K562 (cell line): Measurements from ENCODE around the gene GOSR1.

Experiments
- EP300 ChIP-seq: IDR thresholded peaks from 2 replicates; pipeline ENCODE4 v1.6.1; 2012; ENCODE audit warnings: low read length, improper control_type of control experiment
- ETS2 ChIP-seq: IDR thresholded peaks from 2 replicates; pipeline ENCODE4 v1.6.1; 2016; ENCODE audit warnings: borderline replicate concordance, missing genetic modification characterization, mild to moderate bottlenecking, moderate library complexity, missing compliant biosample characterization; ENCODE audit not compliant: poor library complexity, severe bottlenecking
- HDAC1 ChIP-seq, 2 experiments: fragments of 450-650 bp; IDR thresholded peaks; 2 replicates each; pipeline ENCODE4 v1.6.1; 2016 to 2017; ENCODE audit warnings: inconsistent platforms in 1 of 2, mild to moderate bottlenecking in 1 of 2, moderate library complexity in 1 of 2
- POU5F1 ChIP-seq: fragments of 150-350 bp; IDR thresholded peaks from 2 replicates; pipeline ENCODE4 v1.6.1; 2014; ENCODE audit warnings: borderline replicate concordance, low read length, low read depth, mild to moderate bottlenecking; ENCODE audit not compliant: partially characterized antibody
- TF ChIP-seq, protein P1 (sequence below), 3 experiments: IDR thresholded peaks in 2 of 3; conservative IDR thresholded peaks in 1 of 3; 2 replicates each; pipeline ENCODE4 v1.5.1; 2011 to 2012; ENCODE audit warnings: low read length in 3 of 3, mild to moderate bottlenecking in 3 of 3, control low read depth in 2 of 3, improper control_type of control experiment in 1 of 3, inconsistent platforms in 1 of 3, low read depth in 1 of 3, mixed read lengths in 1 of 3, moderate library complexity in 1 of 3; ENCODE audit not compliant: insufficient read depth in 2 of 3
- TF ChIP-seq, protein P2 (sequence below): fragments of 450-650 bp; IDR thresholded peaks from 2 replicates; pipeline ENCODE4 v1.6.1; 2016; ENCODE audit warnings: antibody characterized with exemption
- TF ChIP-seq, protein P3 (sequence below), 2 experiments: fragments of 450-650 bp; formaldehyde crosslinking in 1 of 2; IDR thresholded peaks; 2 replicates each; pipeline versions ENCODE4 v1.4.0 to v1.6.1; 2014 to 2020; ENCODE audit warnings: mild to moderate bottlenecking in 2 of 2, borderline replicate concordance in 1 of 2, low read depth in 1 of 2

DNA sequence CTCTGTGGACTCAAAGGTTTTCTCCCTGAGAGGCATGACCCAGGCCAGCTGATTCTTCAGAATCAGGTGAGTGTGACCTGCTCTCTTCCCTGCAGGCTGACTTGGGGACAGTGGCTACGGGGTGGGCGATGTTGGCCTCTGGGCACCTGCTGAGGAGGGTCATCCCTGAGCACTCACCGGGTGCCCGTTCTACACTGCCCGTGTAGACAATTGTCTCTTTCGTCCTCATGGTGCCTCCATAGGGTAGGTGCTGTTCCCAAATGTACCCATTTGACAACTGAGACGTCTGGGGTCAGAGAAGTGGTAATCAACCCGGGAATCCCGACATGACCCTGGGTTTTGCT lies 74.8 kb downstream of the GOSR1 start:
- no peak for TF ChIP-seq EP300
- TF ChIP-seq, protein P1, sequence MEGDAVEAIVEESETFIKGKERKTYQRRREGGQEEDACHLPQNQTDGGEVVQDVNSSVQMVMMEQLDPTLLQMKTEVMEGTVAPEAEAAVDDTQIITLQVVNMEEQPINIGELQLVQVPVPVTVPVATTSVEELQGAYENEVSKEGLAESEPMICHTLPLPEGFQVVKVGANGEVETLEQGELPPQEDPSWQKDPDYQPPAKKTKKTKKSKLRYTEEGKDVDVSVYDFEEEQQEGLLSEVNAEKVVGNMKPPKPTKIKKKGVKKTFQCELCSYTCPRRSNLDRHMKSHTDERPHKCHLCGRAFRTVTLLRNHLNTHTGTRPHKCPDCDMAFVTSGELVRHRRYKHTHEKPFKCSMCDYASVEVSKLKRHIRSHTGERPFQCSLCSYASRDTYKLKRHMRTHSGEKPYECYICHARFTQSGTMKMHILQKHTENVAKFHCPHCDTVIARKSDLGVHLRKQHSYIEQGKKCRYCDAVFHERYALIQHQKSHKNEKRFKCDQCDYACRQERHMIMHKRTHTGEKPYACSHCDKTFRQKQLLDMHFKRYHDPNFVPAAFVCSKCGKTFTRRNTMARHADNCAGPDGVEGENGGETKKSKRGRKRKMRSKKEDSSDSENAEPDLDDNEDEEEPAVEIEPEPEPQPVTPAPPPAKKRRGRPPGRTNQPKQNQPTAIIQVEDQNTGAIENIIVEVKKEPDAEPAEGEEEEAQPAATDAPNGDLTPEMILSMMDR (IDR thresholded peaks at IDR 0.05 in 2 of 3, conservative IDR thresholded peaks at IDR 0.05 in 1 of 3; ENCODE audit: insufficient read depth in 2 of 3, low read depth in 1 of 3, low read length in 3 of 3), result no peak
- TF ChIP-seq POU5F1, result no peak
- TF ChIP-seq ETS2, result no peak
- TF ChIP-seq, protein P2, sequence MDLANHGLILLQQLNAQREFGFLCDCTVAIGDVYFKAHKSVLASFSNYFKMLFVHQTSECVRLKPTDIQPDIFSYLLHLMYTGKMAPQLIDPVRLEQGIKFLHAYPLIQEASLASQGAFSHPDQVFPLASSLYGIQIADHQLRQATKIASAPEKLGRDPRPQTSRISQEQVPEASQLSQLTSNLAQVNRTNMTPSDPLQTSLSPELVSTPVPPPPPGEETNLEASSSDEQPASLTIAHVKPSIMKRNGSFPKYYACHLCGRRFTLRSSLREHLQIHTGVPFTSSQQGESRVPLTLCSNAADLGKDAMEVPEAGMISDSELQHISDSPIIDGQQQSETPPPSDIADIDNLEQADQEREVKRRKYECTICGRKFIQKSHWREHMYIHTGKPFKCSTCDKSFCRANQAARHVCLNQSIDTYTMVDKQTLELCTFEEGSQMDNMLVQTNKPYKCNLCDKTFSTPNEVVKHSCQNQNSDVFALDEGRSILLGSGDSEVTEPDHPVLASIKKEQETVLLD, result no peak
- TF ChIP-seq HDAC1 (IDR thresholded peaks at IDR 0.05), result no peak
- TF ChIP-seq, protein P3, sequence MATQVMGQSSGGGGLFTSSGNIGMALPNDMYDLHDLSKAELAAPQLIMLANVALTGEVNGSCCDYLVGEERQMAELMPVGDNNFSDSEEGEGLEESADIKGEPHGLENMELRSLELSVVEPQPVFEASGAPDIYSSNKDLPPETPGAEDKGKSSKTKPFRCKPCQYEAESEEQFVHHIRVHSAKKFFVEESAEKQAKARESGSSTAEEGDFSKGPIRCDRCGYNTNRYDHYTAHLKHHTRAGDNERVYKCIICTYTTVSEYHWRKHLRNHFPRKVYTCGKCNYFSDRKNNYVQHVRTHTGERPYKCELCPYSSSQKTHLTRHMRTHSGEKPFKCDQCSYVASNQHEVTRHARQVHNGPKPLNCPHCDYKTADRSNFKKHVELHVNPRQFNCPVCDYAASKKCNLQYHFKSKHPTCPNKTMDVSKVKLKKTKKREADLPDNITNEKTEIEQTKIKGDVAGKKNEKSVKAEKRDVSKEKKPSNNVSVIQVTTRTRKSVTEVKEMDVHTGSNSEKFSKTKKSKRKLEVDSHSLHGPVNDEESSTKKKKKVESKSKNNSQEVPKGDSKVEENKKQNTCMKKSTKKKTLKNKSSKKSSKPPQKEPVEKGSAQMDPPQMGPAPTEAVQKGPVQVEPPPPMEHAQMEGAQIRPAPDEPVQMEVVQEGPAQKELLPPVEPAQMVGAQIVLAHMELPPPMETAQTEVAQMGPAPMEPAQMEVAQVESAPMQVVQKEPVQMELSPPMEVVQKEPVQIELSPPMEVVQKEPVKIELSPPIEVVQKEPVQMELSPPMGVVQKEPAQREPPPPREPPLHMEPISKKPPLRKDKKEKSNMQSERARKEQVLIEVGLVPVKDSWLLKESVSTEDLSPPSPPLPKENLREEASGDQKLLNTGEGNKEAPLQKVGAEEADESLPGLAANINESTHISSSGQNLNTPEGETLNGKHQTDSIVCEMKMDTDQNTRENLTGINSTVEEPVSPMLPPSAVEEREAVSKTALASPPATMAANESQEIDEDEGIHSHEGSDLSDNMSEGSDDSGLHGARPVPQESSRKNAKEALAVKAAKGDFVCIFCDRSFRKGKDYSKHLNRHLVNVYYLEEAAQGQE (IDR thresholded peaks at IDR 0.05; ENCODE audit: borderline replicate concordance), result no peak
- TF ChIP-seq, protein P3 (CRISPR knock-in tag; IDR thresholded peaks at IDR 0.05; ENCODE audit: low read depth), result no peak
